ENCODE data around the gene COTL1.
"Not testable (repeated sequence)": the region's sequence is repeated elsewhere in the genome, so short reads cannot be mapped to it uniquely, and the experiment has no call there.

The COTL1 gene

GRCh38 chr16:84569382-84569987, 48.4 kb downstream of the COTL1 start:
- no peak for DNase-seq (ENCODE audit: low read depth)

- no peak for DNase-seq (ENCODE audit: low read depth)
Measured at GRCh38 chr16:84568066-84568465, 49.8 kb downstream of the COTL1 start.

- no peak for DNase-seq (ENCODE audit: low read depth)
Measured at GRCh38 chr16:84567286-84567962, 50.5 kb downstream of the COTL1 start.

- DNase-seq (ENCODE audit: low read depth), result no peak
Measured at GRCh38 chr16:84566545-84567257, 51.2 kb downstream of the COTL1 start.

GRCh38 chr16:84565669-84566495, 52.0 kb downstream of the COTL1 start:
- no peak for DNase-seq (ENCODE audit: low read depth)

- no peak for DNase-seq (ENCODE audit: low read depth)
Measured at GRCh38 chr16:84563786-84564420, 54.0 kb downstream of the COTL1 start.

- DNase-seq (ENCODE audit: low read depth), result no peak
Measured at GRCh38 chr16:84563064-84563715, 54.7 kb downstream of the COTL1 start.

- no peak for DNase-seq (ENCODE audit: low read depth)
Measured at GRCh38 chr16:84562174-84562815, 55.6 kb downstream of the COTL1 start.

GRCh38 chr16:84561291-84561690, 56.6 kb downstream of the COTL1 start:
- no peak for DNase-seq (ENCODE audit: low read depth)

GRCh38 chr16:84560269-84560668, 57.6 kb downstream of the COTL1 start:
- no peak for DNase-seq (ENCODE audit: low read depth)

GRCh38 chr16:84559311-84559932, 58.5 kb downstream of the COTL1 start:
- DNase-seq (ENCODE audit: low read depth), result no peak

GRCh38 chr16:84558850-84559249, 59.0 kb downstream of the COTL1 start:
- DNase-seq (ENCODE audit: low read depth), result not testable (repeated sequence)

- no peak for DNase-seq (ENCODE audit: low read depth)
Measured at GRCh38 chr16:84557504-84557903, 60.4 kb downstream of the COTL1 start.

- no peak for DNase-seq (ENCODE audit: low read depth)
Measured at GRCh38 chr16:84557059-84557458, 60.8 kb downstream of the COTL1 start.

- DNase-seq (ENCODE audit: low read depth), result no peak
Measured at GRCh38 chr16:84555418-84556196, 62.3 kb downstream of the COTL1 start.

- DNase-seq (ENCODE audit: low read depth), result no peak
Measured at GRCh38 chr16:84554627-84555328, 63.1 kb downstream of the COTL1 start.

GRCh38 chr16:84553873-84554399, 63.9 kb downstream of the COTL1 start:
- DNase-seq (ENCODE audit: low read depth), result no peak

- no peak for DNase-seq (ENCODE audit: low read depth)
Measured at GRCh38 chr16:84552135-84552534, 65.7 kb downstream of the COTL1 start.

- DNase-seq (ENCODE audit: low read depth), result no peak
Measured at GRCh38 chr16:84550096-84550495, 67.8 kb downstream of the COTL1 start.

All from stimulated activated CD8-positive, alpha-beta memory T cell treated with anti-CD3 and anti-CD28 coated beads, Interleukin-12 subunit alpha, Interleukin-12 subunit beta, amount 100 ng/mL, for 4 hours (primary cell).